GM21723 (cell line): ENCODE data around the gene MKX.

Experiments
- ATAC-seq: cut with Tn5 transposase; IDR thresholded peaks from one replicate; pipeline ENCODE4 v1.9.1; 2021; ENCODE audit warnings: mild to moderate bottlenecking, moderate library complexity; ENCODE audit not compliant: unreplicated experiment

Gene MKX

DNA sequence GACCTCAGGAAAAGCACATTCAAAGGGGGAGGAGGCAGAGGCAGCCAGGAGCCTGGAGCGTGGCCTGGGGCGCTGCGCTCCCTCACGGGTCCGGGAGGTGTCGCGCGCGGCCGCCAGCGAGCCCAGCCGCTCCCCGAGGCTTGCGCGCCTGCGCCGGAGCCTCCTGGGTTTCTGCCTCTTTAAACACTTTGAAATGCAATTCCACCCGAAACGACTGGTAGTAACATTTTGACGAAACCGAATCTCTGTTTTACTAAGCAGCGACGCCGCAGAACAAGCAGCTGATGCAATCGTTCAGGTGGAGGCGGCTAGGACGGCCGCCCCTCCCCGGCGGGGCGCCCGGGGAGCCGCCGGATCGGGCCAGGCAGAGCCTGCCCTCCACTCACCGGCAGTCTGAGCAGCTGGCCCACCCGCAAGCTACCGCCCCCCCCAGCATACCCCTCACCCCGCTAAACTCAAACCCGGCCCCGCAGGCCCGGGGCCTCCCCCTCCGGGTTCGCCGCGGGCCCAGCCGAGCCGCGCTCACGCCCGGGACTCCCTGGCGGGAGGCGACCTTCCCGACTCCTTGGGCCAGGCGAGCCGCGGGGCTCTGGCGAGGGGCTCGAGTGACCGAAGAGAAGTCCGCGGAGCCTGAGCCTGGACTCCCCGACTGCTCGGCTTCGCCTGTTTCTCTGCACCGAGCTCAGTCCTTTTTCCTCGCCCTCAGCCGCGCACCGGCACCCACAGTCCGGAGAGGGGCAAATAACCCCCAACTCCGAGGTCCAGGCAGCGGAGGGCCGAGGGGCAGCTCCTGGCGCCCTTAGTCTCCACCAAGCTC, 3.2 kb downstream of the MKX start:
- peak; percentile 96 for ATAC-seq

DNA sequence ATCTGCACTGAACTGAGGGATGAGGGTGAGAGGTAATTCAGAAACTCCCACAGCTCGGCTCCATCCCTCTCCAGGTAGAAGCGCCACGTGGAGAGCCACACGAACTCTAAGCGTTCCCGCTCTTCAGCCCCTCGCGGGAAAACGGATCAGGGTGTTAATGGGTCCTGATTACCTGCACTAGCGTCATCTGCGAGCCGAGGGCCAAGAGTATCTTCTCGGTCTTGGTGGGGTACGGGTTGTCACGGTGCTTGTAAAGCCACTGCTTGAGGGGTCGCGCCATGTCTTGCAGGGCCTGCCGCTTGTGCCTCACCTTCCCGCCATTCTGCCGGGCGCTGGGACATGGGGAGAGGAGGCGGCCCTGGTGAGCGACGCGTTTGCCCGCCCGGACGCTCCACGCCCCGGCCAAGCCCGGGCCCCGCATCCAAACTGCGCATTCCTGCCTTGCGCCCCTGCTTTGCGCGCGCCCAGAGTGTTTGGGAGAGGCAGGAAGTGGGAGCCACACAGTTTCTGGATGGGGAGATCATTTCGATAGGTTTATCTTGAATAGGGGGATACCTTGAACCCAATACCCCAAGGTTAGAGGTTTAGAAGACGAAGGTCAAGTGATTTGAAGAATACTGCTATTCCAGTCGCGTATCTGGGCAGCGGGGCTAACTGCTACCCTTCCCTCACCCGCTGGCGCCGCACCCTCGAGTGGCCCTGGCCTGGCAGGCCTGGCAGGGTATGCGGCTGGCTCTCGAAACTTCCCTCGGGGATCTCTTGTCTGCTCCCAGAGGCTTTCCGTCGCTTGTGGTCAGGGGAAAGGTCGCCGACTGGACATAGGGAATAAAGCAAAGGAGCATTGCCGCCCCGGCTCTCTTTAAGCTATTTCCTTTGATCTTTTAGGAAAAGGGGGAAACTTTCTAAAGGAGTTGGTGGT, 4.2 kb downstream of the MKX start:
- ATAC-seq, result no peak

DNA sequence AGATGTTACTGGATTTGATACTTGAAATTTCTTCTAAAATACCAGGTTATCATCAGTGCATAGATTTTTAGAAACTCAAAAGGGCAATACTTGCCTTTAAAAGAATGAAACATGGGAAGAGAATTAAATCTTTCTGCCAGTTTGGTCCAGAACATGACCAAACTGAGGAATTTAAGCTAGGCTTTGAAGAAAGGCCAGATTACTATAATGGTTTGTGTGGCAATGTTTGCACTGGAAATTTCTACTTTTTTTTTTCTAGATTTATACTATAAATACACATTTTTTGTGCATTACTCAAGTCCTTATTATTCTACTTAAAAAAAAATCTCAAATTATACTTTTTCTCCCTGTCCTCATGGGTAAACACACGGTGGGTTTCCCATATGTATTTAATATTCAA, 9.2 kb downstream of the MKX start:
- ATAC-seq, result no peak

GRCh38 chr10:27730041-27730440, 15.6 kb downstream of the MKX start:
- ATAC-seq, result no peak

DNA sequence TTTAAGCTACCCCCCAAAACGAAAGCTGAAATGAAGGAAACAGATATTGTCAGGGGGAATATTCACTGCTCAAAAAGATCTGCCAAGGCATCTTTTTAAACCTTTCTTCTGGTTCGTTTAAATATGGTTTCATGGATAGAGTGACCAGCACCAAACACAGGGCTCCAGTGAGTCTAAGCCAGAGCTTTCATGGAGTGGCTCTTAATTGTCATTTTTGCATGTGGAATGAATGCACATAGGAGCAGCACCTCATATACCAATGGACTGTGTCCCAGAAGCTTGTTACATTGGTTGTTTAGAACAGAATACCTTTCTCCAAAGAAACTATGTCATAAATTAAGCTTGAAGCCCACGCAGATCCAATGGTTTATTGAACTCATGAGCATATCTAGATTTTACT, 17.3 kb downstream of the MKX start:
- no peak for ATAC-seq

DNA sequence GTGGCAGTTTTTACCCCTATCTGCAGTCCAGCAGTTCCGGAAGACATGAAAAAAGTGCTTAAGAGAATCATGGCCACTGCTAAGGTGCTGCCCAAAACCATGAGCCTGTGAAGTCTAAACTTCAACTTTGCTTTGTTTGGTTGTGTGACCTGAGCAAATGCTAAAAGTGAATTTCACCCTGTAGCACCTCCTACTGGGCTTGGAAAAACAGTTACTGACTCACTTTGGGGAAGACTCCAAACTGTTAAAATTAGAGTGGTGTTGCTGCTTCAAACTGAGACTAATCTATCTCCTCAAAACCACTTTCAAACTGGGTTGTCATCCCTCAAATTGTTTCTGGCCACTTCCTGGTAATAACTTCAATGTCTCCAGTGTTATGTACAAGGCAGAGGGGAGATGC, 21.3 kb downstream of the MKX start:
- ATAC-seq, result no peak

- no peak for ATAC-seq
Measured at GRCh38 chr10:27723436-27723835, 22.2 kb downstream of the MKX start.

DNA sequence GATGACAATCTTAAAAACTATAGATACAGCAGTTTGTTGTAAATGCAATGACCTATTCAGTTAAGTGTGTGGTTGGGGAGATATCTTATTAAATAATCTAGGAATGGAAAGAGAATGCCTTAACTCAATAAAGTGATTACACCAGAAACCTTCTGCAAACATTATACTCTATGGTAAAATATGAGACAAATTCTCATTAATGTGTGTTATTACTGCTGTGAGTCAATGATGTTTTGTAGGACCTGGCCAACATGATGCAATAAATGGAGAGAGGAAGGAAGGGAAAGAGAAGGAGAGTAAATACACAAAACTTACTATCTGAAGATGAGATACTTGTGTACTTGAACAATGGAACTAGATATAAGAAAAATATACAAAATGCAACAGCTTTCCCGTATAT, 25.1 kb downstream of the MKX start:
- no peak for ATAC-seq

DNA sequence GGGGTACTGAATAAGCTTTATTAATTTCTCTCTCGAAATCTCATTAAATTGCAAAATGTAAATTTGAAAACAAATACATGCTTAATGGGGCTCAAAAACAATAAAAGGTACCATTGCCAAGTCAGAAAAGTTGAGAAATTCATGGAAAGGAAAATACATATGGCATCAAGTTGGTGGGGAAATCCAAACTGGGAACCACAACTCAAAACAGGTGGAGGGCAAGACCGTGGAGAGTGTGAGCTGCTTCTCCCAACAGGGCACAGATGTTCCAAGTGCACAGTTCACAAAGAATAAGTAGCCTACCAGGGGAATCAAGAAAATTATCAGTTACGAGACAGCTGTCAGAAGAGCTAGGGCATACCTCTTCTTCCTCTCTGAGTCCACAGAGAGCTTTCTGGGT, 26.6 kb downstream of the MKX start:
- no peak for ATAC-seq

- ATAC-seq, result no peak
Measured at GRCh38 chr10:27717861-27718260, 27.8 kb downstream of the MKX start.

DNA sequence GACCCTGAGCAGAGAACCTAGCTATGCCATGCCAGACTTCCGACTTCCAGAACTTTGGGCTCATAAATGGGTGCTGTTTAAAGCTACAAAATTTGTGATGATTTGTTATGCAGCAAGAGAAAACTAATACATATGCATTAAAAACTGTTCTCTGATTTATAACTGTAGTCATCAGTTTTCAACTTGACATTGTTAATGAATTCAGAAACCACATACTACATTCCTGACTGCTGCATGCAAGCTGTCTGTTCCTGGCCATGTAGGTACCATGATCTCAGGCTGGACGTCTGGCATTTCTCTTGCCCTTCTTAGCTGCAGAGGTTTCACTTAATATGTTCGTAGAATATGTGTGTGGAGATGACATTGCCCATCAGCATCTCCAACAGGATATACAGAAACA, 28.4 kb downstream of the MKX start:
- no peak for ATAC-seq

- ATAC-seq, result no peak
Measured at GRCh38 chr10:27716521-27716920, 29.1 kb downstream of the MKX start.

- no peak for ATAC-seq
Measured at GRCh38 chr10:27715505-27715904, 30.1 kb downstream of the MKX start.

DNA sequence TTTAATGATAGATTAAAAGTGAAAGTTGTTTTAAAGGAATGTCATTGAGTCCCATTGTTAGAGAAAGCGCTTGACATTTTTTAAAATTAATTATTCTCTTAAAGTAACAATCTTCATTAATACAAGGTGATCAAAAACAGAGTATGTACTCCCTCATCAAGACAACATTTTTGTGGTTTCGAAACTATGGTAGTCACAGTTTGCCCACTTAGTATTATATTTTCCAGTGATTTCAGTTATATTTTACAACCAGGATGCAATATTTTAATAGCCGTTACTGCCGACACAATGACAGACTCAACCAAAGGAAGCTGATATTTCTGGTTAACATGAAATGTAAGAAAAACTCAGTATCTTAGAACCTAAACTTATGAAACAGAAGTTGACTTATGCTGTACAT, 31.3 kb downstream of the MKX start:
- ATAC-seq, result no peak

DNA sequence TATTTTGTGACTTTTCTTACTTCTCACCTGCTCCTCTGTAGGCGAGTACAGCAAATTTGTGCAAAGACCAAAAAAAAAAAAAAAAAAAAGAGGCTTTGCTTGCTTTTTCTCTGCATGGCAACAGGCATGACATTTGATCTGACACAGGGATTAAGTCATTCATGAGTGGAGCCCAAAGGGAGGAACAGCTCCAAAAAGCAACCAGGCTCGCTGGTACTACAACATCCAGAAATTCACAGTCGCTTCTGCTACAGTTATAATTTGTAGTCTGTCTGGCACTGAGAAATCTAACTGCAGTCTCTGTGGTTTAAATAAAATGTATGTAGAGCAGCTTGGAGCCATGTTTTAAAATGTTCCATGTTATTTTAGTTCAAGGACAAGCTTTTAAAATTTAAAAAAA, 31.7 kb downstream of the MKX start:
- ATAC-seq, result no peak

DNA sequence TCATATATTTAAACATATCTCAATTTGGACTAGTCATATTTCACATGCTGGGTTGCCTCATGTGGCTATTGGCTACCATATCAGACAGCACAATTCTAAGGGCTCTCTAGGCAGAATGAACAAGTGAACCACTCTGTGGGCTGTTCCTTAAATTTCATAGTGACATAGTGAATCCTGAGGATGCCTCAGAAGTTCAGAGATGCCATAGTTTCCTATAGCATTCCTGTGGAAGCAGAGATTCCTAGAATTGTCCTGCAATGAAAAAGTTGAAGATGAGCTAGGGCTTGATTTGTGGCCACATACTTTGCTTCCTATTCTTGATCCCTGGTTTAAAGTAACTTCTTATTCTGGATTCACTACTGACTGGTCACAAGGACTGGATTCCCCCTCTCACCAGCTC, 35.6 kb downstream of the MKX start:
- no peak for ATAC-seq

GRCh38 chr10:27709304-27709703, 36.3 kb downstream of the MKX start:
- no peak for ATAC-seq

GRCh38 chr10:27701938-27702537, 43.6 kb downstream of the MKX start:
- ATAC-seq, result no peak

- ATAC-seq, result no peak
Measured at GRCh38 chr10:27699776-27700175, 45.8 kb downstream of the MKX start.

DNA sequence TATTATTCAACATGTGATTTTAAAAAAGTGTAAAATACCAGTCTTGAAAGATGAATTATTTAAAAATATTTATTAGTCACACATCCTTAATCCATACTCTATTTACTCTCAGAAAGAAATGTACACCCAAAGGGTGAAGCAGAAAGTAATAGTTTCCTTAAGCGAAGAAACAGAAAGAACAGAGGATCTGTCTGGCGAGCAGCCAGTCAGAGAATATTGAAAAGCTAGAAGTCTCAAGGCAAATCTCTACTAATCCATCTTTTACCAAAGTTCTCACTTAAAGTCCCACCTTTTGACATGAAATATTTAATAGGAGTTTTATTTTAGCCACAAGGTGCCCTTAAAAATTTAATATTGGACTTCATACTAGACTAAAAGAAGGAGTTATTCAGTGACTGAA, 46.7 kb downstream of the MKX start:
- no peak for ATAC-seq

GRCh38 chr10:27696466-27696865, 49.2 kb downstream of the MKX start:
- no peak for ATAC-seq

DNA sequence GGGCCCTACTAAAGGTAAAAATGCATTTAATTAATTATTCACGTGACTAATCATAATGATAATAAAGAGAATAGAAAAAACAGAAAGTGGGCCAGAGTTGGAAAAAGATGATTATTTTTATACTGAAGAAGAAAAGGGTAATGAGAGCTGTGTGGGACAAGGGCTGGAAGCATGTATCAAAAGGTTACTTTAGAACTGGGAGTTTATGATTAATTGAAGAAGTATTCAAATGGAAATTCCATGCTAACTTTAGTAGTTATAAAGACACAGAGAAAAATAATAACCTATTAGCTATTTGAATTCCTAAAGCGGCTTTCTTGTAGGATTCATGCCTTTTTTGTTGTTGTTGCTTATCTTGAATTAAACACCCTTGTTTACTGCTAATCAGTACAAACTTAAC, 49.9 kb downstream of the MKX start:
- no peak for ATAC-seq
